GOT3 (cell line): ENCODE data around the gene HEPACAM2.

ENCODE experiments used
- DNase-seq: peaks from one replicate; lab custom pipeline; 2025; ENCODE audit warnings: mixed read lengths; lab: John Stamatoyannopoulos, UW

The HEPACAM2 gene

DNA sequence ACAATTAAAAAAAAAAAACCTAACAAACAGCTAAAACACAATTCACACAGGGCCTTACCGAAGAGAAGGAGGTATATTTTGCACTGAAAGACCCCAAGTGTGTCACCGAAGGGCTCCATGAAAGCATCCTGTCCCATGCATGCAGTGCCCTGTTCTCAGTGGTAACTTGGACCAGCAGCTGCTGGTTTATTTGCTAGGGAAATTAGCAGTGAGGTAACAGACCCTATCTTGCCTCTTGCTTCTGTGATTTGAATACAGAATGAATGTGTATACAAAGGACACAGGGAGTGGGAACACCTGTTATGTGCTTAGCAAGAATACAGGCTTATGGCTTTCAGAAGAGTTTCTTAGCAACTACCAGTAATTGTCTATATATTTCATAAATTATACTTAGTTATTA, at the start of gene HEPACAM2:
HEPACAM2 (minus strand) TSS at position 160 of the 400 bp plus-strand sequence.
- DNase-seq, result no peak

DNA sequence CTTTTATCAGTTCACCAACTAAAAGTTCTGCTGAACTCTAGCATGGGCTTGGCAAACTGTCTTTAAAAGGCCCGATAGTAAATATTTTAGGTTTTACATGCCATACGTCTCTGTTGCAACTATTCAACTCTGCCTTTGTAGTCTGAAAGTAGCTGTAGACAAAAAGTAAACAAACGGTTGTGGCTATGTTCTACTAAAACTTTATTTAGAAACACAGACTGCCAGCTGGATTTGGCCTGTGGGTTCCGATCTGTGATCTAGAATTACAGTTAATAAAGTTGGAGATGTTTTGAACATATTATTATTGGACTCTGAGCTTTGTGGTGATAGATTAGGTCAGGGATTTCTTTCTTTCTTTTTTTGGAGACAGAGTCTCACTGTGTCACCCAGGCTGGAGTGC, 39.0 kb upstream of the HEPACAM2 start:
- DNase-seq, result no peak

DNA sequence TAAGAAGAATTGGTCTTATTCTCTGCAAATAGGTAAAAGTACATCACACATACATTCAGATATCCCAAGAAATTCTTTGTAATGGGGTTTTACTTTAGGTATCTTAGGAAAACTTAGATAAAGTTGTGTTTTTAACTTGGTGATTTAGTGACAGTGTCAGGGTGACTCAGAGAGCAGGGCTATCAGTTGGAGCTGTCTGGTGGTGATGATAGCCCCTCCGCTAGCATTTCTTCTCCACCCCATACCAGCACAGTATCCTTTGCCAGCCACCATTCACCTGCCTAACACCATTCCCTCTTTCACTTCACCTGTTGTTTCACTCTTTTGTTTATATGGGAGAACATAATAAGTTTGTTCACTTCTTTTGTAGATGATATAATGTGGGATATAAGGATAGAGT, 36.3 kb upstream of the HEPACAM2 start:
- DNase-seq, result no peak

DNA sequence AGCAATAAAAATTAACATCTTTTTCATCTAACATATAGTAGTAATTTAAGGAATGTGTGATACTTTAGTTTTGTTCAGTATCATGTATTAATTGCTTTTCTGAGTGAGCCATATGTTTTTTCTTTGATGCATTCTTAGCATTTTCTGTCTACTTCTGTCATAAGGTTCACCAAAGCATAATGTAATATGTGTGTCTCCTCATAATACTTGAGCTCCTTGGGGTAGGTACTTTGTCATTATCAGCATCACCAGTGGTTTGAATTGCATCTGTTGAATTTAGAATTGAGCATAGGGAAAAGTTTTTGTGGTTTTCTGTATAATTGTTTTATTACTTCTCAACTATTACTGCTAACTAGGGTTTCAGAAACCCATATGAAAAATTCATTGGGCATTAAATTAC, 32.4 kb upstream of the HEPACAM2 start:
- no peak for DNase-seq

DNA sequence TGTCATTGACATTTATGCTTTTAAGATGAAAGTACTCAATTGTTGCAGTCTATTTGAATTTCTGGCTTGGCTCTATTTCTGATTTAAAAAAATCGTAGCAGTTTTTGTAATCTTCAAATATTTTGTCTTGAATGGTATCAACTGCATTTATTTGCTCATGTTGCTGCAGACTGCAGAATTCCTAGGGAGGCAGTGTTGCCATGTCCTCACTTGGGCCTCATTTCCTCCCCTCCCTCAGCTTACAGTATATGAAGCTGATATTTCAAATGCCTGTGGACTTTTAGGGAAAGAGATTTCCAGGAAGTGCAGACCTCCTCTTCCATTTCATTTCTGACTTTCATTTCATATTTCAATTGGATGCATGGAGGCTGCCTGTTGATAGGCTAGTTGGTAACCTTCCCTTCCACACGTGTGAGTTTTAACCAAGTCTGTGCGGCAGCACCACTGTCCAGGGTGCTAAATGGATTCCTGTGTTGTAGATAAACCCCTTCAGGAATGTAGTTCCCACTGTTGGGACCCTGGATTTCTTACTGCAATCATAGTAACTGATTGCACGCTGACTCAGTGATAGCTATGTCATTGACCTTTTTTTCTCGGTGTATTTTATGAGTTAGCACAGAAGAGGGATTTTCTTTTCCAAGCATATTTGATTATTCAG, 23.4 kb upstream of the HEPACAM2 start:
- no peak for DNase-seq

DNA sequence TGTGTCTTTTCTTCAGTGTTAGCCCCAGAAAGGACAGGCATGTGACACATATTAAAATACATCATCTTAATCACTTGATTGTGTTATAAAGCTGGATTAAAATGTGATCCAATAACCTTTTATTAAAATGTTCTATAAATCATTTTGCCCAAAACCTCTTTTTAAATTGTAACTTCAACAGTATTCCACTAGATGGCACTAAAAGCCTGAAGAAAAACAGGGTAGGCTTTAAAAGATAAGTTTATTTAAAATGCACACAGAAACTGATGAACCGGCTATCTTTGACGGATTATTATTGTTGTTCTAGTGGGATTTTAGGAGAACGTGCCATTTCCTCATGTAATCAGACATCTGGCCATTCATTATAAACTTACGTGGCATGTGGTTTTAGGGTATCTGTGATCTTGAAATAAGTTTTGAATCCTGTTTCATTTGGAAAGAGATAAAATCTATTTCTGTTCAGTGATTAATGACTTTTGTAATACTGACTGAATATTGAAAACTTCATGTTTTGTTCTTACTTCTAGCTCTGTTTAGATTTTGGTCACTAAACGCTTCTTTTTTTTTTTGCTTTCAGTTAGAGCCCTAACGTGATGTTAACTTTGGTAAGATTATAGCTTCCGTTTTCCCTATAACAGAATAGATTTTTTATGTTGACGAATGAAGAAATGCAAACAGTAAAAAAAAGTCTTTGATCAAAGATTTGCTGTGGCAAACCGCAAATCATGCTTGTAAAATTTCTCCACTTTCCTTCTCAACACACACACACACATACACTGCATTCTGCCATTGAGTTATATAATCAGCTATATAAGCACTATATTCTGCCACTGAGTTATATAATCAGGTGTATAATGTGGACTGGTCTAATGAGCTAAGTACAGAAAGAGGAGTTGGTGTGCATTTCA, 19.5 kb upstream of the HEPACAM2 start:
- DNase-seq, result no peak

DNA sequence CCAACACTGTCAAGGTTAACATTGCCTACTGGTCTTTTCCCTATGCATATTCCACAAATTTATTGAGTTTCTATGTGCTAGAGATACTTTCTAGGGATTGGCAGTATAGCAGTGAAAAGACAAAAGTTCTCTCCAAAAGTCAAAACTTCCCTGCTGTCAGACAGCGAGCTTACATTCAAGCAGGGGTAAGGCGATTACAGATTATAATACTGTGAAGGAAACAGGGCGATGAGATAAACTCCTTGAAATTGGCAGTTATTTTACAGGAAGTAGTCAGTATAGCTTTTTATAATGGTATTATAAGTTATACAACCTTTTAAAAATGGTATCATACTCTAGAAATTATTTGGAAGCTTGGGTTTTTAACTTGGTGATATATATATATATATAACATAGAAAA, 15.8 kb upstream of the HEPACAM2 start:
- DNase-seq, result no peak

DNA sequence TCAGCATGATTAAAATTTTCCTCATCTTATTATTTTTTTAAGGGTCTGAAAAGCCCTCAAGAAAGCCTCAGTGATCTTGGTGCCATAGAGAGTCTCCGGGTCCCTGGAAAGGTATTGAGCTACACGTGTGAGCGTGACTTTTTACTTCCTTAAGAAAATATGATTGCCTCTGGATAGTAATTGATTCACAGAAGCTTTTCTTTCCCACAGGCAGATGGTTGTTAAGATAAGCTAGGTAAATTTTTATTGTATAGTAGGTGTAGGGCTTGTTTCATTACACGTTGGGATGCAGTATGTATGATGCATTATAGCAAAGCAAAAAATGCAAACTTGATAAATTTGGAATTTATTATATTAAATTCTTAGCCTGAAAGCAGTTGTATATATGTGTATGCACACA, 13.6 kb upstream of the HEPACAM2 start:
- no peak for DNase-seq

DNA sequence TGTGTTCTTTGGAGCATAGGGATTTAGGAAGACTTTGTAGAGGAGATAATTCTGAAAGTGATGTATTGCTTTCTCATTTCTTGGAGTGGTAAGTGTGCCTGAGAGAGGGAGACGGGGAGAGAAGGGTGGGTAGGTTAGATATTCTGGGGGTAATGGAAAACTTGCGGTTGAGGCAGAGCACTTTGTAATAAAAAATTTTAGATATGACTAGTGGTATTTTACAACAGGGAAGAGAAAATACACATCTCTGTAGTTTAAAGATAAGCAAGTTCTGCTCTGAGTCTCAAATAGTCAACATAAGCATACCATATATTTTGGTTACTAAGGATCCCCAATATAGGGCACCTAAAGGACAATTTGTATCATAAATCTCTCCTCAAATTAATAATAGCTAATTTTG, 12.5 kb upstream of the HEPACAM2 start:
- no peak for DNase-seq

DNA sequence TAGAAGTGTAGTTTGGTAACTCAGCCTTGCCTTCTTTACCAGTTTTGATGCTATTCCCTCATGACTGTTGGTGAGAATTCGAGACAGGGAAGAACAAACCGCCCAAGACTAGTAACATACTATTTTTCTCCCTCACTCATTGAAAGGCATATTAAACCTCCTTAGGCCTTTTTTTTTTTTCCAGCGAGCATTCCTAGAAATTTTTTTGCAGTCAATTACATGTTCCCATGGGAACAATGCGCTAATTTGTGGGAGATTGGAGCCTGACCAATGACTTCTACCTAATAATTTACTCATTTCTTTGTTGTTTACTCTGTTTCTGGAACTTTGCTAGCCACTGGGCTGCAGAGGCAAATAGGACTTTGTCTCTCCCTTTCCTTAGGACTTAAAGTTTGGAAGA, 11.9 kb upstream of the HEPACAM2 start:
- no peak for DNase-seq

DNA sequence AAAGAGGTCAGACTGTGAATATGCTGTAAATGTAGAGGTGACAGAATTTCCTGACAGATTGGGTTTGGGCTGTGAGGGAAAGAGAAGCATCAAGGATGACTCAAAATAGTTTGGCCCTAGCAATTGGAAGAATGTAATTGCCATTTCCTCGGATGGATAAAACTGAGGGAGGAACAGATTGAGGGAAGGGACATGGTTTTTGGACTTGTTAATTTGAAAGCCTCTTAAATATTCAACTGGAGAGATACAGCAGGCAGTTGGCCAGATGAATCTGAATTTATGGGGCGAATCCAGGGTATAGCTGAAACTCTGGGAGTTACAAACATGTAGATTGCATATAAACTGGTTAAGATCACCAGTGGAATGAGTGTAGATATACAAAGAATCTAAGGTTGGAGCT, 9.3 kb upstream of the HEPACAM2 start:
- DNase-seq, result no peak

DNA sequence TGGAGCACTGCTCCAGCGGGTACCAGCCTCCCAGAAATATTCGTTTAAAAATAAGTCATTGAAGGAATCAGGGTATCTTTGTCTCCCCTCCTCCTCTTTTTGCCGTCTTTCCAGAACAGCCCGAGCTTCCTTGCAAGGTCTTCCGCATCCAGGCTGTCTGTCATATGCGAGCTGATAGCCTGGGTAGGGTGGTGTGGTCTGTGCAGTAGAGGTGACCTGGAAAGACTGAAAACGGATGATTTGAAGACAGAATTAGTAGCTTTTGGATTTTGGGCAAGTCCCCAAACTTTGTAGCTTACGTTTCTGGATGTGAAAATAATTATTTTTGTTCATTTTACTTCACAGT, 6.4 kb upstream of the HEPACAM2 start:
- no peak for DNase-seq

DNA sequence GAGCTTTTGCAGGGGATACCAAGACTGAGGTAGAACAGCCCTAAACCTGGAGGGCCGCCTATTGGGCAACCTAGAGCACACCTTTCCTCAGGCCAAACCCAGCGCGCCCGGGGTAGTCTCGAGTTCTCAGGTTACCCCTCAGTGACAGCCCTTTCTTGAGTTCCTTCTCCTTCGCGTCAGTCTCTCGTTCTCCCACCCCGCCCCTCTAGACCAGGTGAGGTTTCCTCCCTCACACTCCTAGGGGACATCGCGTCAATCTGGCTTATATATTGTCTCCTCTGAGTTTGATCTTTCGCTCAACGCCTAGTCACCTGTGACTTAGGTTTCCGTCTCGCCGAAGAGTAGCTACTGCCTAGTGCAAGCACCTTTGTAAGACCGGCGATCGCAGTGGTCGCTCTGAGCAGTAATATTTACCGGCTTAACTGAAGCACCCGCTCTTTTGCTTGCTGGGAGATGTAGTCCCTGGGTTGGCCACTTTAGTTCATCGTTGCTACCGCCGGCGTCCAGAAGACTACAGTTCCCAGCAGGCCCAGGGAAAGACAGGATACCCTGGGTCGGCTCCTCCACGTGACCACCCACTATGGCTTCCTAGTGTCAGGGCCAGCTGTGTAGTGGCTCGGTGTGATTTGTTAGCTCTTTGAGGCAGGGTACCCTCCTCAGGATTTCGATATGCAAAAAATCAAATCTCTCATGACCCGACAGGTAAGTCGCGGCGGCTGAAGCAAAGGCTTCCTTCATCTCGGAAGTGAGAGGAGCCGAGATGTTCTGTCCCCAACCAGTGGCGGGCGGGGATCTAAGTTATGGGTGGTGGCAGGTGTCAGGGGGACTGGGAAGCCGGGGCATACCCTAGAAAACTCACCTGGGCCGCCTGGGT, 5.8 kb upstream of the HEPACAM2 start, which contains the start of gene VPS50:
VPS50 (plus strand) TSS at position 568 of the 874 bp plus-strand sequence; CDS start at position 670, 102 bp downstream.
- DNase-seq, result peak; percentile 80

DNA sequence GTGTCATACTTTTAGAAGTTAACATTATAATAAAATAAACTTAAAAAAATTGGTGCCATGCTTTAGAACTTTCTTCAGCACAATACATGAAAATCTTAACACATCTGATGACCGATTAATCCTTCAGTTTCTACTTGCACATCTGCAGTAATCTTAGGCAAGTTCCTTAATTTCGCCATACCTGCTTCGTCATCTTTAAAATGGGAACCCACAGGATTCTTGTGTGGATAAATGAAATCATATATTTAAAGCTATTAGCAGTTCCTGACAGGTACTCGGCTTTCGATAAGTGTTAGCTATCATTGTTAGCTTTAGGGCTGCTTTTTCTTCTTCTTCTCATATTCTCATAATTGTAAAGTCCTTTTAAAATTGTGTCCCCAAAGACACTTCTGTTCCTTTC, 5.0 kb upstream of the HEPACAM2 start:
- no peak for DNase-seq

DNA sequence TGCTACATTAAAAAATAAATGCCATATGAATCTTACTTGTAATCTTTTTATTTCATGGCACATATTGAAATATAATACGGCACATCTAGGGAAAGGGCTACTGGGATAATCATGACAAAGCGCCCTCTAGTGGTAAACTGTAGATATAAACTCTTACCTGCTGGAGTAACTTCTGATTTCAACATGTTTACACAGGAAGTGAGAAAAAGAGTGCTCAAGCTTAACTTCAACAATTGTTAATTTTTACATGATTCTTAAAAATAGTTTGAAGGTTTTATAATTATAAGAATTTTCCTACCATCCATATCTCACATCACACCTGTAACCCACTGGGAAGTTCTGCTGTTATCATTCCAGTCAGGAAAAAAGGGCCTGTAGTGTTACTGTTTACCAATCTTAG, 2.0 kb upstream of the HEPACAM2 start:
- no peak for DNase-seq

DNA sequence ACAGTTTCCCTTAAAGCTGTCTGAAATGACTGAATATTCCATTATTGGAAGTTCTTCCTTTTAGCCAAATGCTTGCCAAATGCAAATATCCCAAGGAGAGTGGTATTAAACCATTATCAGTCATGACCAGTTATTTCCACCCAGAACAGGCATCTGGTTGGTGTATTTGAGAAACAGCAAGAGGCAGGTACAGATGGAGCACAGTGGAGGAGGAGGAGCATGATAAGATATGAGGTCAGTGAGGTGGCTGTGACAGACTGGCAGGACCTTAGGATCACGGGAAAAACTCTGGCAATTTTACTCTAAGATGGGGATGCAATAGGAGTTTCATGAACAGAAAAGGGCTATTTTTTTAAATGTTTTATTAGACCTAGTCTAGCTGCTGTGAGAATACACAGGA, 6.4 kb downstream of the HEPACAM2 start:
- DNase-seq, result no peak

DNA sequence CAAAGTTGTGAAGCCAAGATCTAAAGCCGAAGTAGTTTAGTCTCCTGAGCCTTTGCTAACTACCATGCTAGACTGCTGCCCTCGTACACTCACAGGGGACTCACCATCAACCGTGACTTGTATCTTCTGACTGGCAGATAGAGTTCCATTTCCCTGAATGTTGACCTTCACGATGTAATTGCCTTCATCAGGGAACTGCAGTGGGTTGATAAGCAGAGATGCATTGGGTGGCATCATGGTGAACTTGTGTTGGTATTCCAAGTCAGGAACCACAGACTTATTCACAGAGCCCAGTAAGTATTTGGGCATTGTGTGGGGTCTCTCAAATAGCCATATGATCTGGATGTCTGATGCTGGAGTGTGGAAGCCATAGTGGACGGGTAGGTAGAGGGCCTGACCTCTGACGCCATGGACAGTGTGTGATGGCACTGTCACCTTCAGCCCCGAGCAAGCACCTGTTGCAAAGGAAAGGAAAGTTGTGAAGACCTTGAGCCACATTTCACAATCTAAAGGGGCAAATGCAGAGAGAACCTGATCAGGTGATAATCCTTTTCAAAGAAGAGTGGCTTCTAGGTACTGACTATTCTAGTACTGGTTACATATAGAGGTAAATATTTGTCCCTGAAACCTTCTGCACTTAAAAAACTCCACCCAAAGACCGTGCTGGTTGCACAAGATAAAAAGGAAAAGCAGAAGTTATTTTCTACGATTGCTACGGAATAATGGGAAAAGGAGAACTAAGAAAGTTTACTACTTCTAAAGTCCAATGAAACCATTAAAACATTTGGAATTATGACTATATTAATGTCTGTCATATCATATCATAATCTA, 7.1 kb downstream of the HEPACAM2 start:
- no peak for DNase-seq

DNA sequence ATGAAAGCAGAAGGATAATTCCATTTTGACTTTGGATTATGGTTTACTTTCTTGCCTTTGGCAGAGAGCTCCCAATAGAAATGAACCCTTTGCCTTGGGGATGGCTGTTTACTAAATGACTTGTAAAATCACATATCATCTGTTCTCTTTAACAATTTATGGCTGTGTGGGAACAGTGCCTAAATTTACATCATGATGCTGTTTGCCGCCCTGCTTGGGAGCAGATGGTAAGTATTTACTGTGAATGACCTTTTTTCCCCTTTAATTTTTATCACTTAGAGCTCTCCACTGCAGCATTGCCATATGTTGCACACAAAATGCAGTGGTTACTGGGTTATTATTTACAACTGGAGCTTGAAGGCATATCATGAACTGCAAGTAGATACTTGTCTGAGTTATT, 13.4 kb downstream of the HEPACAM2 start:
- DNase-seq, result no peak

DNA sequence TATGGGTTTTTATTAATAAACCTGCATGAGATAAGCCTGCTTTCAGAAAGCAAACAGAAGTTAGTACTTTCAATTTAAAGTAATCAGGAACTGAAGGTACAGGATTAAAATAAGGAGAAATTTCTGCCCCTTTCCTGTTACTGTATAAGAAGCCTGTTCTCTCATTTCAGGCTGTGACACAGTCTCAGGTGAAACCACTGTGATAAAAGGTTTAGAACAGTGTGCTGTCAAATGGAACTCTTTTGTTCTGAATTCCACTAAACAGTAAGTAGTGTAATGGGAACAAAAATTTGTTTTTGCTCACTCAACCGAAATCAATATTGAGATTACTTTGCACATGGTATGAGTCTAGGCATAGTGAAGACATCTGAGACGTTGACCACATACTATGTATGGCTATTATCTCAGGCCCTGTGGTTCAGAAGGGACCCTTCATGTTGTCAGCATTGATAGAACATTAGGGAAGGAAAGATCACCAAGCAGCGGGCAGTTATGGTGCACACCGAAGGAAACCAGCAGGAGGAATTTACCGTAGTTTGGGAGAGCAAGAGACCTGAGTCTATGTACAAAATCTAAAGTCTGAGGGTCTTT, 14.9 kb downstream of the HEPACAM2 start:
- no peak for DNase-seq

DNA sequence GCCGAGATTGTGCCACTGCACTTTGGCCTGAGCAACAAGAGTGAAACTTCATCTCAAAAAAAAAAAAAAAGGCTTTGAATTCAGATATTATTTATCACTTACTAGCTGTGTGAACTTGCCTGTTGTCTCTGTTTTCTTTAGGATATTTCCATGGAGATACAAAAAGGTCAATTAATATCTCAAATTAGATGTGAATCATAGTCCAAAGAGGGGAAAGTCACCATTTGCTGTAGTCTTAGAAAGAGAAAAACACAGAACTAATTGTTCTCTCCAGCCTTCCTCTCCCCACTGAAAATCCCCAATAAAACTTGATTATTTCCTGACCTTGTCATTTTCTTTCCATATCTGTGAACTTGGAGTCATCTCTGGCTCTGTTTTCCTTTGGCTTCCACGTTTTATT, 21.2 kb downstream of the HEPACAM2 start:
- DNase-seq, result no peak

DNA sequence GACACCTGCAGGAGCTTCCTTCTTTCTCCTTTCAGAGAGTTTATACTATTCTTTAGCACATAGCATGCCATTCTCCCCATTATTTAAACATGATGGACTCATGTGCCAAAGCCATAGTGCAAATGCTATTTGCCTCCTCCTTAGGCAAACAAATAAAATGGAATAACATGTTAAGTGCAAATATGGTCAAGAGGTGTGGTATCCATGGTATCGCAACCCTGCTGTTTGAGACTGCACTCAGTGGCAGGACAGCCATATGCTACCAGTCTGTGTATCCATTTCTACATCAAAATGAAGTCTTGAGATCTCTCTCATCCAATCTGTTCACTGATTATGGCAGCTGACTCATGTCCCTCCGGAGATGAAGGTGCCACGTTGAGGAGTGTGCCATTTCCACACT, 22.8 kb downstream of the HEPACAM2 start:
- no peak for DNase-seq
